Measurements from ENCODE around the gene GNB2. TPM values are rescaled to one million over a fixed set of nuclear protein-coding genes. Genes with fewer than 3 reads are reported as not detected.

GNB2 gene
- total and polyA plus RNA-seq, 2 of the 13 experiments (the other 11 are each of a cell fraction or from before 2014, with no cell fraction given) = 48.3 to 67.1 TPM

DNA sequence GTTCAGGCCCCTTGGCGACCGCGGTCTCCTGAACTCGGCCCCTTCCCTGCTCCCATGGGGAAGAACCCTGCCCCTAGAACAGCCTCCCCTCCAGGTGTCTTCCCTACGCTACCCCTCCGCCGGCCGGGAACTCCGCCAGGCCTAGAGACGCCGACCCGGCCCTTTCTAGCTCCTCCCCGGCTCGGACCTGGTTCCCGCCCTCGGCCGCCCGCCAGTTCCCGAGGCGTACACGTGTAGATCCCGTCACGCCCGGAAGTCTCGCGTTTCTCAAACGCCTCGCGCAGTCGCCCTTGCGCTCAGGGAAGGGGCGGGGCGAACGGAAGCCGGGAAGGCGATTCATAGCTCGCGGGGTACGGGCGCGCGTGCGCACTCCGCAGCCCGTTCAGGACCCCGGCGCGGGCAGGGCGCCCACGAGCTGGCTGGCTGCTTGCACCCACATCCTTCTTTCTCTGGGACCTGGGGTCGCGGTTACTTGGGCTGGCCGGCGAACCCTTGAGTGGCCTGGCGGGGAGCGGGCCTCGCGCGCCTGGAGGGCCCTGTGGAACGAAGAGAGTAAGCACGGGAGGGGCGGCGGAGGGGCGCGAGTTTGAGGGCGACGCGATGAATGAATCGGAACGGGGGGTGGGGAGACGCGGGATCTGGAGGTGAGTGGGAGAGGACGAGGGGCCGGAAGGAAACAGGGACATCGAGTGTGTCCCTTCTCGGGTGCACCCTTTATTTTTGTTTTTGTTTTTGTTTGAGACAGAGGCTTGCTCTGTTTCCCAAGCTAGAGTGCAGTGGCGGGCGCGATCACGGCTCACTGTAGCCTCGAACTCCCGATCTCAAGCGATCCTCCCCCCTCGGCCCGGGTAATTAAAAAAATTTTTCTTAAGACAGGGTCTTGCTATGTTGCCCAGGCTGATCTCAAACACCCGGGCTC, 32.5 kb downstream of the GNB2 start, which contains the start of gene POP7 (continued):
- no peak for TF ChIP-seq ZBTB1 (CRISPR knock-in tag; IDR thresholded peaks at IDR 0.05; ENCODE audit: borderline replicate concordance)
- no peak for TF ChIP-seq NR1H2 (CRISPR knock-in tag; IDR thresholded peaks at IDR 0.05; ENCODE audit: borderline replicate concordance, low read depth)
- TF ChIP-seq ZNF121 (CRISPR knock-in tag; IDR thresholded peaks at IDR 0.05) = no peak; the same call in 1 of the 2 replicates
- no peak for TF ChIP-seq MBD4 (IDR thresholded peaks at IDR 0.05; ENCODE audit: borderline replicate concordance, low read length)
- peak; percentile 85; the same call in 1 of the 2 replicates for TF ChIP-seq ATF7-NPFF (CRISPR knock-in tag; IDR thresholded peaks at IDR 0.05; ENCODE audit: low read depth)
- TF ChIP-seq ZNF343 (CRISPR knock-in tag; IDR thresholded peaks at IDR 0.05) = peak; percentile 89
- no peak; the same call in 1 of the 2 replicates for TF ChIP-seq FOXJ3 (CRISPR knock-in tag; IDR thresholded peaks at IDR 0.05; ENCODE audit: borderline replicate concordance)
- peak; percentile 50; the same call in 1 of the 2 replicates for TF ChIP-seq ZC3H13 (CRISPR knock-in tag; IDR thresholded peaks at IDR 0.05)
- no peak for TF ChIP-seq IRF2 (CRISPR knock-in tag; IDR thresholded peaks at IDR 0.05)
- TF ChIP-seq SMYD3 (CRISPR knock-in tag; IDR thresholded peaks at IDR 0.05) = no peak
- peak; percentile 91 for TF ChIP-seq ZNF572 (CRISPR knock-in tag; IDR thresholded peaks at IDR 0.05)
- TF ChIP-seq ZBTB37 (CRISPR knock-in tag; IDR thresholded peaks at IDR 0.05) = no peak
- peak; percentile 56; the same call in 1 of the 2 replicates for TF ChIP-seq ZNF614 (CRISPR knock-in tag; IDR thresholded peaks at IDR 0.05; ENCODE audit: borderline replicate concordance)
- TF ChIP-seq TMF1 (CRISPR knock-in tag; IDR thresholded peaks at IDR 0.05; ENCODE audit: low read depth) = peak; percentile 66; the same call in 1 of the 2 replicates
- peak; percentile 79; the same call in 1 of the 2 replicates for TF ChIP-seq KDM5A (IDR thresholded peaks at IDR 0.05; ENCODE audit: borderline replicate concordance, low read length)
- peak; percentile 72 for TF ChIP-seq ZNF160 (CRISPR knock-in tag; IDR thresholded peaks at IDR 0.05)
- no peak for TF ChIP-seq ZNF3 (CRISPR knock-in tag; IDR thresholded peaks at IDR 0.05)
- TF ChIP-seq ZBTB25 (CRISPR knock-in tag; IDR thresholded peaks at IDR 0.05) = peak; percentile 55; the same call in 1 of the 2 replicates
- no peak for TF ChIP-seq RARA (CRISPR knock-in tag; IDR thresholded peaks at IDR 0.05)
- no peak for TF ChIP-seq MAFF (IDR thresholded peaks at IDR 0.05; ENCODE audit: low read depth, low read length)
- TF ChIP-seq ZNF335 (CRISPR knock-in tag; IDR thresholded peaks at IDR 0.05) = peak; percentile 79
- TF ChIP-seq HNRNPL (IDR thresholded peaks at IDR 0.05; ENCODE audit: low read depth, low read length) = no peak; the same call in 1 of the 2 replicates
- no peak for TF ChIP-seq SIX1 (CRISPR knock-in tag; IDR thresholded peaks at IDR 0.05; ENCODE audit: borderline replicate concordance)
- no peak for TF ChIP-seq MYNN (CRISPR knock-in tag; IDR thresholded peaks at IDR 0.05; ENCODE audit: low read depth)
- TF ChIP-seq ZNF660 (CRISPR knock-in tag; IDR thresholded peaks at IDR 0.05; ENCODE audit: borderline replicate concordance, low read depth) = no peak
- TF ChIP-seq NCOA1 (CRISPR knock-in tag; IDR thresholded peaks at IDR 0.05) = peak; percentile 72; the same call in 1 of the 2 replicates
- no peak; the same call in 1 of the 2 replicates for TF ChIP-seq ZNF724P (CRISPR knock-in tag; IDR thresholded peaks at IDR 0.05; ENCODE audit: borderline replicate concordance)
- peak; percentile 92 for TF ChIP-seq NAIF1 (CRISPR knock-in tag; IDR thresholded peaks at IDR 0.05; ENCODE audit: borderline replicate concordance)
